CD4-positive, alpha-beta T cell treated with Interleukin-17A for 4 hours (primary cell): ENCODE results near the gene CRYL1.

Experiments used
- DNase-seq: peaks from one replicate; pipeline ENCODE4 v3.0.0-alpha.2; 2020; ENCODE audit warnings: mixed read lengths

The CRYL1 gene

DNA sequence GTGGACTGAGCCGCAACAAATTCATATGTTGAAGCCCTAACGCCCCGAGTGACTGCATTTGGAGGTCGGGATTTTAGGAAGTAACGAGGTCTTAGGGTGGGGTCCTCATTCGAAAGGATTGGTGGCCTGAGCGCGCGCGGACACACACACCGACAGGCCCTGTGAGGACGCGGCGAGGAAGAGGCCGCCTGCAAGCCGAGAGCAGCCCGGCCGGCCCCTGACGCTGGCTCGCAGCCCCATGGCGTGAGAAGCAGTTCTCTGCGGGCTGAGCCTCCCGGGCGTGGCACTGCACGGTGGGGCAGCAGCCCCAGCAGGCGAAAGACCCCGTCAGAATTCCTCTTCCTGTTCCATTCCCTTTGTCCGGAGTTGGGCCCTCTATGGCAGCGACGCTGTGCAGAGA is 131.2 kb downstream of the CRYL1 start:
- no peak for DNase-seq

DNA sequence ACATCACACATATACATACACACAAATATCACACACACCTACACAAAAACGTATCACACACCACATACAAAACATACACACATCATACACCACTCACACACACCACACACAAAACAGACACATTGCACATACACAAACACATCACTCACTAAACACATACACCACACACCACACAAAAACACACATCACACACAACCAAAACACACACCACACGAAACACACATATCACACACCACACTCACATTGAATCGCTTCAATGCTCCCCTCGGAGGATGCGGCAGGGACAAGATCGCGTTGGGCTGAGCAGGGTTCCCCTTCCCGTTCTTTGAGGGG is 131.5 kb downstream of the CRYL1 start:
- DNase-seq: no peak

- no peak for DNase-seq
Observed at GRCh38 chr13:20393273-20394168, 132.1 kb downstream of the CRYL1 start.

- no peak for DNase-seq
Observed at GRCh38 chr13:20392530-20392929, 133.1 kb downstream of the CRYL1 start.

GRCh38 chr13:20391597-20392452 is 133.8 kb downstream of the CRYL1 start:
- DNase-seq: no peak

GRCh38 chr13:20390526-20391175 is 135.0 kb downstream of the CRYL1 start:
- no peak for DNase-seq

GRCh38 chr13:20389696-20390525 is 135.7 kb downstream of the CRYL1 start:
- no peak for DNase-seq

DNA sequence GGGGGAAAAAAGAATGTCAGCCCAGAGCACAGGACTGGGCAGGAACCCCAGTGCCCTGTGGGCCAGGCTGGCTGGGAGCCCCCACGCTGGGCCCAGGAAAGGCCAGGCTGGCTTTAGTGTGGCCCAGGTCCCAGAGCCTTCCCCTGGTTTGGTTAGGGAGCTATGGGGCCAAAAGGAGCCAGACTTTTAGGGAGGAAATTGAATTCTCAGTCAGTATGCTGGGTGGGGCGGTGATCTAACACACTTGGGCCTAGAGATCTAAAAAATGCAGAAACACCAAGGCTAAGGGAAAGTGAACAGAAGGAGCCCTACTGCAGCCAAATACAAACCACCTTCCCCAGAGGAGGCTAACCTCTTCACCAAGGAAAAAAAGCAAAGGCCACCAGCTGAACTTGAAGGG is 137.5 kb downstream of the CRYL1 start:
- DNase-seq: no peak

DNA sequence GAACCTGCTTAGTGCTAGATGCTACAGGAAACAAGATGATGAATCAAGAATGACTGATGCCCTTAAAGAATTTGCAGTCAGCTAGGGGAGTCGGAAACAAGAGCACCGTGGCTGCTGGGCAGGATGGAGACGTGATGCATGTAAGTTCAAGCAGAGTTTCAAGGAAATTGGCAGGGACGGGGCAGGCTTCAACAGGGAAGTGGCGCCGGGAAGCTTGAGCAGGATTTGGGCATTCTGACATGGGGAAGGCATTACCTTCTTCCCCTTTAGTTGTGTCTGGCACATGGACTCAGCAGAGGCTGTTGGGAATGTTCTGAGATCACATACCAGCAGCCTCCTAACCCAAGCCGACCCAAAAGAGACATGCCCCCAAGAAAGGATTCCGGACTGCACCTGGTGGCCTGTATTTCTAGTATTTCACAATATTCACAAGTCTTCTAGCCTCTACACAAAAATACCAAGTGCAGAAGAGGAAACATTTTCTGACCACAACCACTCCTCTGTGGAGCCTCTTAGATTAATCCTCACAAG is 138.2 kb downstream of the CRYL1 start:
- no peak for DNase-seq

- no peak for DNase-seq
Observed at GRCh38 chr13:20387006-20387405, 138.7 kb downstream of the CRYL1 start.

GRCh38 chr13:20383058-20383457 is 142.6 kb downstream of the CRYL1 start:
- no peak for DNase-seq

DNA sequence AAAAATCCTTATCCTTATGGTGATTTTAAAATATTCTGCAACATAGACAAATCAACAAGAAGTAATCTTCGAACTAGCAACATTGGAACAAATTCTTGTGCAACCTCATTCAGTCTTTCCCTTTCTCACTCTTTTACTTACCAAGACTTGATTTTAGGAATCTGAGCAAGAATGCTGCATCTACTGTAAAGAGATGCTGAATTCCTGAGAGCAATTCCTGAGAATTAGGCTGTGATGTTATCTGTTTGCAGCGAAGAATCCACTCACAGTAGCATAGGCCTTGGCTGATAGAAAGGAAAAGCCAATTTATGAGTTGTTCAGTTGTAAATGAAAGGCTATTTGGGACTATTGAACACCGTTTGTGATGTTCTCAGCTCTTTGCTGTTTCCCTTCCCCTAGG is 144.3 kb downstream of the CRYL1 start:
- DNase-seq: no peak

- DNase-seq: no peak
Observed at GRCh38 chr13:20378721-20379120, 146.9 kb downstream of the CRYL1 start.

- no peak for DNase-seq
Observed at GRCh38 chr13:20377720-20378119, 147.9 kb downstream of the CRYL1 start.

GRCh38 chr13:20375871-20376270 is 149.8 kb downstream of the CRYL1 start:
- DNase-seq: no peak

DNA sequence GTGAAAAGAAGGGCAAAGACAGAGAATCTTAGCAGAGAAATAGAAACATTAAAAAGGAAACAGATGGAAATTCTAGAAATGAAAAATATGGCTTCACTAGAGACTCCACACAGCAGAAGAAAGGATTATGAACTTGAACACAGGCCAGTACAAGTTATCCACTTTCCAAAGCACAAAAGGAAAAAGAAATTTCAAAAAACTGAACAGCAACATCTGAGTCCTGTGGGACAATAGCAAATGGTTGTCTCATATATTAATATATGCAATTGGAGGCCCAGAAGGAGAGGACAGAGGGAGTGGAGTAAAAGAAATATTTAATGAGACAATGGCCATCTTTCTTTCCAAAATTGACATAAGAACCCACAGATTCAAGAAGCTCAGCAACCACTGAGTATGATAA is 151.8 kb downstream of the CRYL1 start:
- no peak for DNase-seq

- DNase-seq: no peak
Observed at GRCh38 chr13:20371825-20372224, 153.8 kb downstream of the CRYL1 start.

GRCh38 chr13:20370815-20371421 is 154.7 kb downstream of the CRYL1 start:
- no peak for DNase-seq

GRCh38 chr13:20369886-20370361 is 155.7 kb downstream of the CRYL1 start:
- no peak for DNase-seq

GRCh38 chr13:20366056-20366455 is 159.6 kb downstream of the CRYL1 start:
- DNase-seq: no peak

DNA sequence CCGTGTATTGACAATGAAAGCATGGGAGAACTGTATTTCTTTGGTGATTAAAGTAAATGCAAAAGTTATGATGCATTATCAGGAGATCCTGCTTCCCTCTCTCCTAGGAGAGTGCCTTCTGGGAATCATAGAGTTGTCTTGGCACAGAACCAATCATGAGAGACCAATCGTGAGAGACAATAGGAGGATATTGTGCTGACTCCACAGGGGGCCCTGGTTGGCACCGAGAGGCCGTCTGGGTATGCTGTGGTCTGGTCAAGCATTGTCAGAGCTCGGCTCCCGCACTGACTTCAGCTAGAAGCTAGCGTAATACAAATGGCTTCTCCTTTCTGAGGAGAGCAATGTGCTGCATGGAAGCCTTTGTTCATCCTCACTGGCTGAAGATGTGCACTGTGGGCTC is 162.1 kb downstream of the CRYL1 start:
- no peak for DNase-seq

- no peak for DNase-seq
Observed at GRCh38 chr13:20363172-20363571, 162.5 kb downstream of the CRYL1 start.
